ENCODE measurements around the gene SH3BGR. TPM values are rescaled to one million over a fixed set of nuclear protein-coding genes. Genes with fewer than 3 reads are reported as not detected.

SH3BGR gene
- total RNA-seq, 2 donors from 2014 or later: 0.83 TPM; not detected in 1

DNA sequence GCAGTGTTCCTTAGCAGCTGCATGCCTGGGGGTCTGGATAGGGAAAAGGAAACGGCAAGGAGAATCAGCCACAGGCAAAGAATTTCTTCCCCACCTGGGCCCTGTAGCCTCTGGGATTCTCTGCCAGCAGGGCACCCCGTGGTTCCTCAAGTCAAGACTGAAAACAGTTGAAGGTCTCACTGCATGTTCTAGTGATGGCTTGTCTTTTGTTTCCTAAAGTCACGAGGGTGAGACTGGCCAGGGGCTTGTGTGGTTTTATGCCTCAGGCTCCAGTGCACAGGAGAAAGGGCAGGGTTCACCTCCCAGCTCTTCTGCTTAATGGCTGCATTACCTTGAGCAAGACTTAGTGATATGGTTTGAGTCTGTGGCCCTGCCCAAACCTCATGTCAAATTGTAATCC lies 107.7 kb downstream of the SH3BGR start:
- ATAC-seq: peak in 1 of 2 donors; percentile 36
- Mint-ChIP-seq H3K27ac (no peak overlapping the region), H3K27me3 (peaks cover 6 to 9% of the 10 kb centered on the region in 2 donors), H3K9me3 (peaks cover 3% of the 10 kb centered on the region), H3K36me3 (no peaks in the 10 kb centered on the region), H3K4me3 (no peak overlapping the region), H3K4me1 (ENCODE audit: low read depth in 2 of 2) (no peaks in the 10 kb centered on the region)
- no peak for DNase-seq (ENCODE audit: low spot score)

DNA sequence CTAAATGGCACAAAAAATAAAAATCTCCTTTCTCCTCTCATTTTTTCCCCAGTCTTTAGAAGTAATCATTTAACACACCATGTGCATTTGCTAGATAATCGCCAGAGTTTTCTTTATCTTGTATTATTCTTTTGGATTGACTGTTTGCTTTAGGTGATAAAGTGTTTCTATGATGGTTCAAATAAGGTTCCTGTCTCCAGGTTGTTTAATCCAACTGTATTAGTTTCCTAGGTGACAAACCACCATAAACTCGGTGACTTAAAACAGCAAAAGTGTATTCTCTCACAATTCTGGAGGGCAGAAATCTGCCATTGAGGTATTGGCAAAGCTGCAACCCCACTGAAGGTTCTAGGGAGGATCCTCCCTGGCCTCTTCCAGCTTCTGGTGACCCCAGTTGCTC lies 109.4 kb downstream of the SH3BGR start:
- peaks cover 6 to 9% of the 10 kb centered on the region in 2 donors for H3K27me3 Mint-ChIP-seq
- DNase-seq (ENCODE audit: low spot score): no peak
- H3K4me1 Mint-ChIP-seq (ENCODE audit: low read depth in 2 of 2): no peaks in the 10 kb centered on the region
- ATAC-seq: no peak
- H3K9me3 Mint-ChIP-seq: peaks cover 3% of the 10 kb centered on the region
- no peak overlapping the region for H3K4me3 Mint-ChIP-seq
- no peaks in the 10 kb centered on the region for H3K36me3 Mint-ChIP-seq
- no peak overlapping the region for H3K27ac Mint-ChIP-seq

DNA sequence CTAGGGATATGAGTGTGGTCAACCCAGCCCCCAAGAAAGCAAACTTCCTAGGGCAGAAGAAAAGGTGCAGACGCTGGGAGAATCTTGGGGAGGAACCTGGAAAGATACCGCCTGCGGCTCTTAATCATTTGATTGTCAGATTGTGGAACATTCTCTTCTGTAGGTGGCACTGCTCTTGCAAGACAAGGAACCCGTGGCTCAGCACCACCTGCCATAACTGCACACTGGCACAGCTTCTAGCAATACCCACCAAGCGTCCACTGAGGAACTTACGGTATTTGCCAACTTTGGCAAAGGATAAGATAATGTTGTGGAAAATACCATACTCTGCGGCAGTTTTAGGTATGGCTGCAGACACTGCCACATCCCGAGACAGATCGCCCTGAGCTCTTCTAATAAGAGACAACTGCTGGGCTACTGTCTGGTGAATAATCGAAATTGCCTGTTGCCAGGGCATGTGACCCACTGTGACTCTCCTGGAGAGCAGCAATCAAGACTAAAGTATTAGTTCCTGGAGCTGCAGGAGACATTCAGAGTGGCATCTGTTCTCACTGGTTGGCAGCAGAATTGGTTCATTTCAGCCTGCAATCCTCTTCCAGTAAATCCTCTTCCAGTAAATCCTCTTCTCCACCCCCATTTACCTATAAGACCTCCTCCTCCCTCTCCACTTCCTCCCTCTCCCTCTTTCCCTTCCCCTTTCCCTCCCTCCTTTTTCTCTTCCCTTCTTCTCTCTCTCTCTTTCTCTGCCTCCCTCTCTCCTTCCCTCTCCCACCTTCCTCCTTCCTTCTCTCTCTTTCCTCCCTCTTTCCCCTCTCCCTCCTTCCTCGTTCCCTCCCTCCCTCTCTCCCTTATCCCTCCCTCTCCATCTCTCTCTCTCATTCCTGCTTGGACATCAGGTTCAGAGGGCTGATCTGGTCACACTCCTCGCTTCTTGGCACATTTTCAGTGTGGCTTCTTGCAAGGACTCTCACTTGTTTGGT lies 111.3 kb downstream of the SH3BGR start:
- DNase-seq (ENCODE audit: low spot score): no peak
- Mint-ChIP-seq H3K27ac (no peak overlapping the region), H3K36me3 (no peaks in the 10 kb centered on the region), H3K4me1 (ENCODE audit: low read depth in 2 of 2) (no peaks in the 10 kb centered on the region), H3K4me3 (no peak overlapping the region), H3K9me3 (peaks cover 2% of the 10 kb centered on the region), H3K27me3 (peaks cover 6 to 9% of the 10 kb centered on the region in 2 donors)
- ATAC-seq: no peak

DNA sequence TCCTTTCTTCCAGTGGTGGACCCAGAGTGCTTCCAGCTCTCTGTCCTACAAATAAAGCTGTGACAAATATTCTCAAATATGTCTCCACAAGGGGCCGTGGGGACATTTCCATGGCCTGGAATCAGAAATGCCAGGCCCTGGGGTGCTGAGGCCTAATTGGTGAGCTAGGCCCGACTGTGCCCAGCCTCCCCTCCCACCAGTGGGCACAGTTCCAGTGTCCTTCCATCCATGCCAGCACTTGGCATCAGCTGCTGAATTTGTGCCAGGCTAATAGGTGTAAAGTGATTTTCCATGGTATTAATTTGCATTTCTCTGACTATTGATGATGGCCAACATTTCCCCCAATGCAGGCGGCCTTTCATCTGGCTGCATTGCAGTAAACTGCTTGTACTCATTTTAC lies 112.4 kb downstream of the SH3BGR start:
- H3K27me3 Mint-ChIP-seq: peaks cover 0 to 6% of the 10 kb centered on the region in 2 donors
- no peaks in the 10 kb centered on the region for H3K36me3 Mint-ChIP-seq
- DNase-seq (ENCODE audit: low spot score) (no peak), ATAC-seq (no peak)
- H3K4me1 Mint-ChIP-seq (ENCODE audit: low read depth in 2 of 2): no peaks in the 10 kb centered on the region
- H3K9me3 Mint-ChIP-seq: no peaks in the 10 kb centered on the region
- no peak overlapping the region for H3K4me3 Mint-ChIP-seq
- no peak overlapping the region for H3K27ac Mint-ChIP-seq

Other genes with a start within 250 kb of the SH3BGR start
- 10 to 100 TPM; 31.8 to 46.8 TPM for gene BRWD1, start 138.3 kb upstream of the SH3BGR start, total RNA-seq
- 100 to 1,000 TPM; 229 to 323 TPM for gene HMGN1, start 102.9 kb upstream of the SH3BGR start, total RNA-seq
- gene LCA5L, start 6.2 kb upstream of the SH3BGR start, total RNA-seq: not detected
- not detected for gene B3GALT5, start 161.0 kb downstream of the SH3BGR start, total RNA-seq